ENCODE results near the gene CTIF.

The CTIF gene

GRCh38 chr18:48577478-48578190 lies 38.8 kb downstream of the CTIF start:
- Histone ChIP-seq H3K36me3 (ENCODE audit: control insufficient read depth in 1 of 2, insufficient read depth in 2 of 2, low read depth in 1 of 2, low read length in 2 of 2) (peaks cover 9 to 30% of the 10 kb centered on the region in 2 experiments), H3K9ac (ENCODE audit: low read length) (no peak overlapping the region), H4K8ac (ENCODE audit: low read length) (no peak overlapping the region), H3K23ac (ENCODE audit: low read length in 2 of 2) (no peak overlapping the region), H3K4me2 (ENCODE audit: low read length, poor library complexity, severe bottlenecking) (no peak overlapping the region), H3K4ac (ENCODE audit: low read depth in 1 of 2, low read length in 2 of 2) (no peak overlapping the region), H2BK120ac (ENCODE audit: low read depth, low read length) (no peak overlapping the region), H3K4me3 (ENCODE audit: insufficient read depth in 1 of 2, low read depth in 1 of 2, low read length in 2 of 2) (no peak overlapping the region), H2AFZ (ENCODE audit: low read depth, low read length) (no peak overlapping the region), H3K14ac (ENCODE audit: low read length in 2 of 2) (no peak overlapping the region), H2BK12ac (ENCODE audit: low read length in 2 of 2) (no peak overlapping the region), H2BK5ac (ENCODE audit: low read depth, low read length, poor library complexity, severe bottlenecking) (no peak overlapping the region), H4K91ac (ENCODE audit: low read length) (no peak overlapping the region), H3K4me1 (ENCODE audit: control insufficient read depth, insufficient read depth, low read depth, low read length) (peaks cover 44% of the 10 kb centered on the region), H3K18ac (ENCODE audit: low read depth in 1 of 2, low read length in 2 of 2) (no peak overlapping the region), H3K9me3 (ENCODE audit: control insufficient read depth, low read length) (no peaks in the 10 kb centered on the region), H3K27me3 (ENCODE audit: control insufficient read depth in 1 of 2, insufficient read depth in 1 of 2, low read length in 2 of 2) (no peaks in the 10 kb centered on the region), H3K79me1 (replicated peaks; ENCODE audit: low read length, poor library complexity, severe bottlenecking) (peaks cover 60% of the 10 kb centered on the region), H3K27ac (ENCODE audit: low read length, poor library complexity, severe bottlenecking) (no peak overlapping the region), H2BK15ac (ENCODE audit: low read depth, poor library complexity, severe bottlenecking) (no peak overlapping the region), H2AK5ac (ENCODE audit: low read length, severe bottlenecking) (no peak overlapping the region)
- no peak for DNase-seq
- WGBS, result 100% methylated on average over 2 of the region's 5 CpGs

DNA sequence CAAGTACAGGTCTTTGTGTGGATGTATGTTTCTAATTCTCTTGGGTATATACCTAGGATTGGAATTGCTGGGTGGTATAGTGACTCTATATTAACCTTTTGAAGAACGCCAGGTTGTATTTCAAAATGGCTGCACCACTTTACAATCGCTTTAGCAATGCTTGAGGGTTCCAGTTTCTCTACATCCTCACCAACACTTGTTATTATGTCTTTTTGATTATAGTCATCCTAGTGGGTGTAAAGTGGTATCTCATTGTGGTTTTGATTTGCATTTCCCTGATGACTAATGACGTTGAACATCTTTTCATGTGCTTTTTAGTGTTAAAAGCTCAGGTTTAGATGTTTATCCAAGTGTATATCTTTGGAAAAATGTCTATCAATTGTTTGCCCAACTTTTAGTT lies 39.5 kb downstream of the CTIF start:
- peaks cover 9 to 30% of the 10 kb centered on the region in 2 experiments for H3K36me3 ChIP-seq (ENCODE audit: control insufficient read depth in 1 of 2, insufficient read depth in 2 of 2, low read depth in 1 of 2, low read length in 2 of 2)
- H2AFZ ChIP-seq (ENCODE audit: low read depth, low read length), result no peak overlapping the region
- no peak overlapping the region for H3K27ac ChIP-seq (ENCODE audit: low read length, poor library complexity, severe bottlenecking)
- WGBS, result 80% methylated on average over 1 of the region's 3 CpGs
- H3K4me3 ChIP-seq (ENCODE audit: insufficient read depth in 1 of 2, low read depth in 1 of 2, low read length in 2 of 2), result no peak overlapping the region
- H2BK12ac ChIP-seq (ENCODE audit: low read length in 2 of 2), result no peak overlapping the region
- no peak overlapping the region for H4K8ac ChIP-seq (ENCODE audit: low read length)
- no peaks in the 10 kb centered on the region for H3K27me3 ChIP-seq (ENCODE audit: control insufficient read depth in 1 of 2, insufficient read depth in 1 of 2, low read length in 2 of 2)
- H4K91ac ChIP-seq (ENCODE audit: low read length), result no peak overlapping the region
- H2BK5ac ChIP-seq (ENCODE audit: low read depth, low read length, poor library complexity, severe bottlenecking), result no peak overlapping the region
- H3K23ac ChIP-seq (ENCODE audit: low read length in 2 of 2), result no peak overlapping the region
- peaks cover 41% of the 10 kb centered on the region for H3K4me1 ChIP-seq (ENCODE audit: control insufficient read depth, insufficient read depth, low read depth, low read length)
- no peak overlapping the region for H3K4ac ChIP-seq (ENCODE audit: low read depth in 1 of 2, low read length in 2 of 2)
- H3K9me3 ChIP-seq (ENCODE audit: control insufficient read depth, low read length), result no peaks in the 10 kb centered on the region
- H3K4me2 ChIP-seq (ENCODE audit: low read length, poor library complexity, severe bottlenecking), result no peak overlapping the region
- H3K79me1 ChIP-seq (replicated peaks; ENCODE audit: low read length, poor library complexity, severe bottlenecking), result peaks cover 60% of the 10 kb centered on the region
- H3K14ac ChIP-seq (ENCODE audit: low read length in 2 of 2), result no peak overlapping the region
- no peak overlapping the region for H2BK15ac ChIP-seq (ENCODE audit: low read depth, poor library complexity, severe bottlenecking)
- H2AK5ac ChIP-seq (ENCODE audit: low read length, severe bottlenecking), result no peak overlapping the region
- no peak overlapping the region for H3K9ac ChIP-seq (ENCODE audit: low read length)
- H3K18ac ChIP-seq (ENCODE audit: low read depth in 1 of 2, low read length in 2 of 2), result no peak overlapping the region
- DNase-seq, result no peak
- no peak overlapping the region for H2BK120ac ChIP-seq (ENCODE audit: low read depth, low read length)

DNA sequence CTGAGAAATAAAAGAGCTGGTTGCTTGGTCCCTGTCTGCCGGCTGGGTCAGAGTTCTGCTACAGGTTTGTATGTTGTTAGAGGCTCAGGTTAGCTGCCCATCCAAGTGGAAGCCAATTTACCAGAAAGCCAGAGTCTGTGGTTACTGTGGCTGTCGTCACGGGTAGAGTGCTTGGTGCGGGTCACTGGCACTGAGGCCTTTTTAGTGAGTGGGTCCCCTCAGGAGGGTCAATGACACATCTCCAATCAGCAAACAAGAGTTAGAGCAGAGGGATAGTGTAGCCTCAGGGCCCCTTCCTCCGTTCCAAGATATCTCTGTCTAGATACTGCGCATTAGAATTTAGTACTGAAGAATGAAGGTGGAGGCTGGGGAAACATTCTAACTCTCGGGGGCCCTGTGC lies 41.2 kb downstream of the CTIF start:
- Histone ChIP-seq H2BK5ac (ENCODE audit: low read depth, low read length, poor library complexity, severe bottlenecking) (no peak overlapping the region), H3K9me3 (ENCODE audit: control insufficient read depth, low read length) (no peaks in the 10 kb centered on the region), H3K27ac (ENCODE audit: low read length, poor library complexity, severe bottlenecking) (no peak overlapping the region), H2AK5ac (ENCODE audit: low read length, severe bottlenecking) (peak overlapping the region; percentile 27), H3K4me1 (ENCODE audit: control insufficient read depth, insufficient read depth, low read depth, low read length) (peaks cover 35% of the 10 kb centered on the region), H2BK15ac (ENCODE audit: low read depth, poor library complexity, severe bottlenecking) (no peak overlapping the region), H3K4ac (ENCODE audit: low read depth in 1 of 2, low read length in 2 of 2) (no peak overlapping the region), H3K23ac (ENCODE audit: low read length in 2 of 2) (no peak overlapping the region), H3K18ac (ENCODE audit: low read depth in 1 of 2, low read length in 2 of 2) (no peak overlapping the region), H3K14ac (ENCODE audit: low read length in 2 of 2) (no peak overlapping the region), H3K79me1 (replicated peaks; ENCODE audit: low read length, poor library complexity, severe bottlenecking) (peaks cover 49% of the 10 kb centered on the region), H3K9ac (ENCODE audit: low read length) (no peak overlapping the region), H2BK120ac (ENCODE audit: low read depth, low read length) (no peak overlapping the region), H3K4me3 (ENCODE audit: insufficient read depth in 1 of 2, low read depth in 1 of 2, low read length in 2 of 2) (no peak overlapping the region), H4K91ac (ENCODE audit: low read length) (no peak overlapping the region), H3K27me3 (ENCODE audit: control insufficient read depth in 1 of 2, insufficient read depth in 1 of 2, low read length in 2 of 2) (no peaks in the 10 kb centered on the region), H3K4me2 (ENCODE audit: low read length, poor library complexity, severe bottlenecking) (no peak overlapping the region), H4K8ac (ENCODE audit: low read length) (no peak overlapping the region), H2AFZ (ENCODE audit: low read depth, low read length) (no peak overlapping the region), H3K36me3 (ENCODE audit: control insufficient read depth in 1 of 2, insufficient read depth in 2 of 2, low read depth in 1 of 2, low read length in 2 of 2) (peaks cover 9 to 25% of the 10 kb centered on the region in 2 experiments), H2BK12ac (ENCODE audit: low read length in 2 of 2) (no peak overlapping the region)
- no peak for DNase-seq
- WGBS, result over 99% methylated on average over 7 of the region's 7 CpGs

DNA sequence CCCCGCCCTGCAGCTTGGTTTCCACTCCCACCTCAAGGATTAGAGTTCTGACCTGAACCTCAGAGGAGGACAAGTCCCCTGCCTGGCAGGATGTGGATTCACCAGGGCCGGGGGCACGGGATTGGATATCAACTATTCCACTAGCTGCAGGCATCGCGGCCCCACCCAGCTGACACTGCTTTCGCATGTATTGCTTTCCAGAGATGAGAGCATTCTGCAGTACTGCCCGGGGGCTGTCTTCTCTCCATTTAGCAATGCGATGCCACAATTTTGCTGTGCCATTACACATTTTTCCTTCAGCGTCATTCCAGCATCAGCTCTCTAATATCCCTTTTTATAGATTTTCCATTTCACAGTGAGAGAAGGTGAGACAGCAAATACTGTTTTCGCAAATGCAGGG lies 42.0 kb downstream of the CTIF start:
- Histone ChIP-seq H3K79me1 (replicated peaks; ENCODE audit: low read length, poor library complexity, severe bottlenecking) (peaks cover 54% of the 10 kb centered on the region), H4K8ac (ENCODE audit: low read length) (no peak overlapping the region), H3K4me1 (ENCODE audit: control insufficient read depth, insufficient read depth, low read depth, low read length) (peaks cover 28% of the 10 kb centered on the region), H2BK5ac (ENCODE audit: low read depth, low read length, poor library complexity, severe bottlenecking) (no peak overlapping the region), H3K14ac (ENCODE audit: low read length in 2 of 2) (no peak overlapping the region), H3K9me3 (ENCODE audit: control insufficient read depth, low read length) (no peaks in the 10 kb centered on the region), H4K91ac (ENCODE audit: low read length) (no peak overlapping the region), H3K4ac (ENCODE audit: low read depth in 1 of 2, low read length in 2 of 2) (no peak overlapping the region), H2AFZ (ENCODE audit: low read depth, low read length) (no peak overlapping the region), H3K4me2 (ENCODE audit: low read length, poor library complexity, severe bottlenecking) (no peak overlapping the region), H2BK120ac (ENCODE audit: low read depth, low read length) (no peak overlapping the region), H3K23ac (ENCODE audit: low read length in 2 of 2) (no peak overlapping the region), H3K27me3 (ENCODE audit: control insufficient read depth in 1 of 2, insufficient read depth in 1 of 2, low read length in 2 of 2) (no peaks in the 10 kb centered on the region), H2BK12ac (ENCODE audit: low read length in 2 of 2) (no peak overlapping the region), H3K9ac (ENCODE audit: low read length) (peak overlapping the region; percentile 31), H3K4me3 (ENCODE audit: insufficient read depth in 1 of 2, low read depth in 1 of 2, low read length in 2 of 2) (no peak overlapping the region), H2BK15ac (ENCODE audit: low read depth, poor library complexity, severe bottlenecking) (no peak overlapping the region), H3K18ac (ENCODE audit: low read depth in 1 of 2, low read length in 2 of 2) (no peak overlapping the region), H3K27ac (ENCODE audit: low read length, poor library complexity, severe bottlenecking) (no peak overlapping the region), H3K36me3 (ENCODE audit: control insufficient read depth in 1 of 2, insufficient read depth in 2 of 2, low read depth in 1 of 2, low read length in 2 of 2) (peaks cover 8 to 32% of the 10 kb centered on the region in 2 experiments), H2AK5ac (ENCODE audit: low read length, severe bottlenecking) (no peak overlapping the region)
- DNase-seq, result no peak
- WGBS, result 76% methylated on average over 9 of the region's 10 CpGs

All from mesenchymal stem cell (in vitro differentiated cells and primary cell).